ENCODE data around the gene AGBL1.

DNA sequence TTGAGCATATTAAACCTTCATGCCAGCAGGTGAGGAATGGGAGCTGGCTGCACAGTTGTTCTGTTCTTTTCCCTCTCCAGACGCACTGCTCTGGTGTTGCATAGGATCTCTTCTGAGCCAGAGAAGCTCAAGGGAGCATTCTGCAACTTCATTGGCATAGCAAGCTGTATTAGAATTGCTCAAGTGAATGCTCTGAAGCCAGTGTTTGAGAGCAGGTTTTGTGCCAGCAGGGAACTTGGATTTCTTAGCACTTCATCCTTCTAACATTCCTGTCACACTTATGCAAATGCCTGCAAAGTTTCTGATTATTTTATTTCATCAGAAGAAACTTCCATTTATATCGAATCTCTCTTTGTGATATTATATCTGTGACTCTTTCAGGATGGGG is 366.6 kb downstream of the AGBL1 start:
- TF ChIP-seq, protein P1, sequence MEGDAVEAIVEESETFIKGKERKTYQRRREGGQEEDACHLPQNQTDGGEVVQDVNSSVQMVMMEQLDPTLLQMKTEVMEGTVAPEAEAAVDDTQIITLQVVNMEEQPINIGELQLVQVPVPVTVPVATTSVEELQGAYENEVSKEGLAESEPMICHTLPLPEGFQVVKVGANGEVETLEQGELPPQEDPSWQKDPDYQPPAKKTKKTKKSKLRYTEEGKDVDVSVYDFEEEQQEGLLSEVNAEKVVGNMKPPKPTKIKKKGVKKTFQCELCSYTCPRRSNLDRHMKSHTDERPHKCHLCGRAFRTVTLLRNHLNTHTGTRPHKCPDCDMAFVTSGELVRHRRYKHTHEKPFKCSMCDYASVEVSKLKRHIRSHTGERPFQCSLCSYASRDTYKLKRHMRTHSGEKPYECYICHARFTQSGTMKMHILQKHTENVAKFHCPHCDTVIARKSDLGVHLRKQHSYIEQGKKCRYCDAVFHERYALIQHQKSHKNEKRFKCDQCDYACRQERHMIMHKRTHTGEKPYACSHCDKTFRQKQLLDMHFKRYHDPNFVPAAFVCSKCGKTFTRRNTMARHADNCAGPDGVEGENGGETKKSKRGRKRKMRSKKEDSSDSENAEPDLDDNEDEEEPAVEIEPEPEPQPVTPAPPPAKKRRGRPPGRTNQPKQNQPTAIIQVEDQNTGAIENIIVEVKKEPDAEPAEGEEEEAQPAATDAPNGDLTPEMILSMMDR (IDR thresholded peaks at IDR 0.05) = no peak
- no peak for TF ChIP-seq CHD2 (IDR thresholded peaks at IDR 0.05; ENCODE audit: low read length, partially characterized antibody)
- no peak for TF ChIP-seq MAFK (IDR thresholded peaks at IDR 0.05; ENCODE audit: partially characterized antibody)
- no peak for TF ChIP-seq KDM5A (IDR thresholded peaks at IDR 0.05)
- TF ChIP-seq, protein P2, sequence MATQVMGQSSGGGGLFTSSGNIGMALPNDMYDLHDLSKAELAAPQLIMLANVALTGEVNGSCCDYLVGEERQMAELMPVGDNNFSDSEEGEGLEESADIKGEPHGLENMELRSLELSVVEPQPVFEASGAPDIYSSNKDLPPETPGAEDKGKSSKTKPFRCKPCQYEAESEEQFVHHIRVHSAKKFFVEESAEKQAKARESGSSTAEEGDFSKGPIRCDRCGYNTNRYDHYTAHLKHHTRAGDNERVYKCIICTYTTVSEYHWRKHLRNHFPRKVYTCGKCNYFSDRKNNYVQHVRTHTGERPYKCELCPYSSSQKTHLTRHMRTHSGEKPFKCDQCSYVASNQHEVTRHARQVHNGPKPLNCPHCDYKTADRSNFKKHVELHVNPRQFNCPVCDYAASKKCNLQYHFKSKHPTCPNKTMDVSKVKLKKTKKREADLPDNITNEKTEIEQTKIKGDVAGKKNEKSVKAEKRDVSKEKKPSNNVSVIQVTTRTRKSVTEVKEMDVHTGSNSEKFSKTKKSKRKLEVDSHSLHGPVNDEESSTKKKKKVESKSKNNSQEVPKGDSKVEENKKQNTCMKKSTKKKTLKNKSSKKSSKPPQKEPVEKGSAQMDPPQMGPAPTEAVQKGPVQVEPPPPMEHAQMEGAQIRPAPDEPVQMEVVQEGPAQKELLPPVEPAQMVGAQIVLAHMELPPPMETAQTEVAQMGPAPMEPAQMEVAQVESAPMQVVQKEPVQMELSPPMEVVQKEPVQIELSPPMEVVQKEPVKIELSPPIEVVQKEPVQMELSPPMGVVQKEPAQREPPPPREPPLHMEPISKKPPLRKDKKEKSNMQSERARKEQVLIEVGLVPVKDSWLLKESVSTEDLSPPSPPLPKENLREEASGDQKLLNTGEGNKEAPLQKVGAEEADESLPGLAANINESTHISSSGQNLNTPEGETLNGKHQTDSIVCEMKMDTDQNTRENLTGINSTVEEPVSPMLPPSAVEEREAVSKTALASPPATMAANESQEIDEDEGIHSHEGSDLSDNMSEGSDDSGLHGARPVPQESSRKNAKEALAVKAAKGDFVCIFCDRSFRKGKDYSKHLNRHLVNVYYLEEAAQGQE (IDR thresholded peaks at IDR 0.05) = no peak
- no peak for TF ChIP-seq ESRRA (IDR thresholded peaks at IDR 0.05; ENCODE audit: borderline replicate concordance, low read length)
- no peak for TF ChIP-seq EHF (CRISPR knock-in tag; IDR thresholded peaks at IDR 0.05)
- TF ChIP-seq, protein P3, sequence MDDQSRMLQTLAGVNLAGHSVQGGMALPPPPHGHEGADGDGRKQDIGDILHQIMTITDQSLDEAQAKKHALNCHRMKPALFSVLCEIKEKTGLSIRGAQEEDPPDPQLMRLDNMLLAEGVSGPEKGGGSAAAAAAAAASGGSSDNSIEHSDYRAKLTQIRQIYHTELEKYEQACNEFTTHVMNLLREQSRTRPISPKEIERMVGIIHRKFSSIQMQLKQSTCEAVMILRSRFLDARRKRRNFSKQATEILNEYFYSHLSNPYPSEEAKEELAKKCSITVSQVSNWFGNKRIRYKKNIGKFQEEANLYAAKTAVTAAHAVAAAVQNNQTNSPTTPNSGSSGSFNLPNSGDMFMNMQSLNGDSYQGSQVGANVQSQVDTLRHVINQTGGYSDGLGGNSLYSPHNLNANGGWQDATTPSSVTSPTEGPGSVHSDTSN (IDR thresholded peaks at IDR 0.05) = no peak
- no peak for TF ChIP-seq POLR2A (IDR thresholded peaks at IDR 0.05; ENCODE audit: low read length)
- TF ChIP-seq NR3C1 (IDR thresholded peaks at IDR 0.05) = no peak
- no peak for TF ChIP-seq RAD21 (conservative IDR thresholded peaks at IDR 0.05 in 1 of 2, IDR thresholded peaks at IDR 0.05 in 1 of 2)

Measured in A549 (cell line).